ENCODE results near the gene TNS3. TPM values are rescaled to one million over a fixed set of nuclear protein-coding genes. Genes with fewer than 3 reads are reported as not detected.

Gene TNS3
- total and polyA plus RNA-seq, 2 of the 13 experiments (the other 11 are each of a cell fraction or from before 2014, with no cell fraction given), result 52.9 to 55.7 TPM

- peaks cover 12% of the 10 kb centered on the region for H4K20me1 ChIP-seq (ENCODE audit: insufficient read depth, low read length)
- intact Hi-C loops (cut with micrococcal nuclease; ENCODE audit: unreplicated experiment) (no loop called here), in situ Hi-C loops (cut with HindIII; ENCODE audit: extremely low pct_ligation_motif_present, low pct_unique_long_range_greater_than_20kb) (no loop called here)
- H3K79me2 ChIP-seq (ENCODE audit: insufficient read depth, low read length), result peaks cover 8% of the 10 kb centered on the region
- TF ChIP-seq REL (CRISPR knock-in tag; conservative IDR thresholded peaks at IDR 0.05) (no peak), TBX3 (IDR thresholded peaks at IDR 0.05; ENCODE audit: borderline replicate concordance) (no peak), TOPORS (CRISPR knock-in tag; IDR thresholded peaks at IDR 0.05) (no peak)
- TF ChIP-seq, protein P1, sequence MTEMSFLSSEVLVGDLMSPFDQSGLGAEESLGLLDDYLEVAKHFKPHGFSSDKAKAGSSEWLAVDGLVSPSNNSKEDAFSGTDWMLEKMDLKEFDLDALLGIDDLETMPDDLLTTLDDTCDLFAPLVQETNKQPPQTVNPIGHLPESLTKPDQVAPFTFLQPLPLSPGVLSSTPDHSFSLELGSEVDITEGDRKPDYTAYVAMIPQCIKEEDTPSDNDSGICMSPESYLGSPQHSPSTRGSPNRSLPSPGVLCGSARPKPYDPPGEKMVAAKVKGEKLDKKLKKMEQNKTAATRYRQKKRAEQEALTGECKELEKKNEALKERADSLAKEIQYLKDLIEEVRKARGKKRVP (CRISPR knock-in tag; IDR thresholded peaks at IDR 0.05), result peak in 1 of 2 experiments; percentile 73; a peak in 1 of 4 replicates
- peaks cover 9% of the 10 kb centered on the region; the same call in 1 of the 2 replicates for H3K4me1 ChIP-seq (ENCODE audit: insufficient read depth, low read length)
- H3K27ac ChIP-seq (ENCODE audit: extremely low read length, insufficient read depth, low read length), result no peak overlapping the region
- H3K9me3 ChIP-seq (ENCODE audit: low read length), result no peaks in the 10 kb centered on the region
- FAIRE-seq (no peak), DNase-seq (ENCODE audit: low spot score) (no peak), ATAC-seq (no peak)
- no peaks in the 10 kb centered on the region for H3K27me3 ChIP-seq (ENCODE audit: control insufficient read depth in 1 of 2, insufficient read depth in 2 of 2, low read length in 2 of 2)
- ChIA-PET POLR2A (no interaction called here), CTCF (ENCODE audit: low intra/inter-chr PET ratio, low total read pairs) (no interaction called here)
- H3K36me3 ChIP-seq (replicated peaks in 1 of 2; ENCODE audit: control insufficient read depth in 1 of 2, insufficient read depth in 2 of 2, low read length in 2 of 2), result peaks cover 37 to 72% of the 10 kb centered on the region in 2 experiments
- H3K9ac ChIP-seq (ENCODE audit: insufficient read depth, low read depth, low read length), result no peak overlapping the region
- 83% methylated on average over 6 of the region's 6 CpGs for WGBS (ENCODE audit: low lambda C conversion rate)
- no peak overlapping the region for H2AFZ ChIP-seq (ENCODE audit: low read length)
- BruUV-seq (replicated peaks), result no TSS peak
- H3K4me3 ChIP-seq (replicated peaks in 1 of 3; ENCODE audit: insufficient read depth in 1 of 3, low read depth in 2 of 3, low read length in 3 of 3), result no peak overlapping the region
- no peak overlapping the region for H3K4me2 ChIP-seq (ENCODE audit: low read depth, low read length)
Measured at GRCh38 chr7:47430422-47430821, 151.5 kb downstream of the TNS3 start.

DNA sequence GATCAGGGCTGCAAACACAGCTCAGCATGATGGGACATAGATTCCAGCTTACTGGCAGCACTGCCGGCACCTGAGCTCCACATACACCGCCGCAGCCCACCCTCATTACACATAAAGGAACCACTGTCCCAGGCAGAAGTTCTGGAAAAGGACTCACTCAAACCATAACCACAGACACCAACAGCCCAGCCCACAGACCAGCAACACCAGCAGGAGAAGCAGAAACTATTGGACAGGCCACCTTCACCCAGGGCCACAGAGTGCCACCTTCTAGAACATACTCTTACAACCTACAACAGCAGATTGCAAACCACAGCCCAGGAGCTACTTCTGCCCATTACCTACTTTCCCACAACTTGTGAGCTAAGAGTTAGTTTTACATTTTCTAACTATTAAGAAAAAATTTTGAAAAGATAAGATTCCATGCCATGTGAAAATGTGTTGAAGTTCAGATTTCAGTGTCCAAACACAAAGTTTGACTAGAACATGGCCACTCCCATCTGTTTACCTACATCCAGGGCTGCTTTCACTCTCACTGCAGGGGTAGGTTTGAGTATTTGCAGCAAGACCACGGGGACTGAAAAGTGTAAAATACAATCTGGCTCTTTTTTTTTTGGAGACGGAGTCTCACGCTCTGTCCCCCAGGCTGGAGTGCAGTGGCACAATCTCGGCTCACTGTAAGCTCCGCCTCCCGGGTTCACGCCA is 153.0 kb downstream of the TNS3 start:
- Histone ChIP-seq H4K20me1 (ENCODE audit: insufficient read depth, low read length) (peaks cover 9% of the 10 kb centered on the region), H3K4me3 (replicated peaks in 1 of 3; ENCODE audit: insufficient read depth in 1 of 3, low read depth in 2 of 3, low read length in 3 of 3) (no peak overlapping the region), H3K9me3 (ENCODE audit: low read length) (no peaks in the 10 kb centered on the region), H3K27ac (ENCODE audit: extremely low read length, insufficient read depth, low read length) (no peak overlapping the region), H2AFZ (ENCODE audit: low read length) (no peak overlapping the region), H3K79me2 (ENCODE audit: insufficient read depth, low read length) (peaks cover 8% of the 10 kb centered on the region), H3K4me2 (ENCODE audit: low read depth, low read length) (no peak overlapping the region), H3K4me1 (ENCODE audit: insufficient read depth, low read length) (peaks cover 9% of the 10 kb centered on the region; the same call in 1 of the 2 replicates), H3K9ac (ENCODE audit: insufficient read depth, low read depth, low read length) (no peak overlapping the region), H3K36me3 (replicated peaks in 1 of 2; ENCODE audit: control insufficient read depth in 1 of 2, insufficient read depth in 2 of 2, low read length in 2 of 2) (peaks cover 31 to 72% of the 10 kb centered on the region in 2 experiments), H3K27me3 (ENCODE audit: control insufficient read depth in 1 of 2, insufficient read depth in 2 of 2, low read length in 2 of 2) (no peaks in the 10 kb centered on the region)
- WGBS (ENCODE audit: low lambda C conversion rate), result 90% methylated on average over 7 of the region's 10 CpGs
- CTCF ChIA-PET (ENCODE audit: low intra/inter-chr PET ratio, low total read pairs), result no interaction called here
- DNase-seq (ENCODE audit: low spot score) (no peak), ATAC-seq (peak; percentile 31), FAIRE-seq (no peak)
- no TSS peak for BruUV-seq (replicated peaks)
- TF ChIP-seq HMG20B (CRISPR knock-in tag; conservative IDR thresholded peaks at IDR 0.05) (no peak), KLF12 (CRISPR knock-in tag; IDR thresholded peaks at IDR 0.05; ENCODE audit: borderline replicate concordance) (no peak), RBM22 (optimal IDR thresholded peaks at IDR 0.05; ENCODE audit: low read length) (peak; percentile 24)
- TF ChIP-seq, protein P2, sequence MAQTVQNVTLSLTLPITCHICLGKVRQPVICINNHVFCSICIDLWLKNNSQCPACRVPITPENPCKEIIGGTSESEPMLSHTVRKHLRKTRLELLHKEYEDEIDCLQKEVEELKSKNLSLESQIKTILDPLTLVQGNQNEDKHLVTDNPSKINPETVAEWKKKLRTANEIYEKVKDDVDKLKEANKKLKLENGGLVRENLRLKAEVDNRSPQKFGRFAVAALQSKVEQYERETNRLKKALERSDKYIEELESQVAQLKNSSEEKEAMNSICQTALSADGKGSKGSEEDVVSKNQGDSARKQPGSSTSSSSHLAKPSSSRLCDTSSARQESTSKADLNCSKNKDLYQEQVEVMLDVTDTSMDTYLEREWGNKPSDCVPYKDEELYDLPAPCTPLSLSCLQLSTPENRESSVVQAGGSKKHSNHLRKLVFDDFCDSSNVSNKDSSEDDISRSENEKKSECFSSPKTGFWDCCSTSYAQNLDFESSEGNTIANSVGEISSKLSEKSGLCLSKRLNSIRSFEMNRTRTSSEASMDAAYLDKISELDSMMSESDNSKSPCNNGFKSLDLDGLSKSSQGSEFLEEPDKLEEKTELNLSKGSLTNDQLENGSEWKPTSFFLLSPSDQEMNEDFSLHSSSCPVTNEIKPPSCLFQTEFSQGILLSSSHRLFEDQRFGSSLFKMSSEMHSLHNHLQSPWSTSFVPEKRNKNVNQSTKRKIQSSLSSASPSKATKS (CRISPR knock-in tag; IDR thresholded peaks at IDR 0.05), result no peak
- POLR2A ChIA-PET, result no interaction called here
- intact Hi-C loops (cut with micrococcal nuclease; ENCODE audit: unreplicated experiment), result no loop called here
- in situ Hi-C loops (cut with HindIII; ENCODE audit: extremely low pct_ligation_motif_present, low pct_unique_long_range_greater_than_20kb), result no loop called here

Measured in HepG2 (cell line).